Stimulated activated CD8-positive, alpha-beta memory T cell treated with anti-CD3 and anti-CD28 coated beads, Interleukin-12 subunit alpha, Interleukin-12 subunit beta, amount 100 ng/mL, for 1 hour (primary cell): ENCODE measurements around the gene TMEM245.
A peak's percentile ranks its signal among the peaks of the same experiment; 100 is the strongest.

ENCODE experiments used
- DNase-seq: peaks from one replicate; pipeline ENCODE4 v3.0.0-alpha.2; 2020; ENCODE audit warnings: low read depth

The TMEM245 gene

GRCh38 chr9:109022873-109023272 lies 96.9 kb downstream of the TMEM245 start:
- DNase-seq = no peak

- DNase-seq = no peak
These were observed 98.9 kb downstream of the TMEM245 start for GRCh38 chr9:109020581-109021511.

GRCh38 chr9:109020113-109020512 lies 99.6 kb downstream of the TMEM245 start:
- no peak for DNase-seq

- no peak for DNase-seq
These were observed 100.3 kb downstream of the TMEM245 start for GRCh38 chr9:109019420-109019819.

- DNase-seq = no peak
These were observed 102.3 kb downstream of the TMEM245 start for GRCh38 chr9:109017493-109017892.

- no peak for DNase-seq
These were observed 102.7 kb downstream of the TMEM245 start for GRCh38 chr9:109017061-109017460.

GRCh38 chr9:109016132-109016531 lies 103.6 kb downstream of the TMEM245 start:
- DNase-seq = no peak

GRCh38 chr9:109014608-109015280 lies 105.0 kb downstream of the TMEM245 start:
- no peak for DNase-seq

- DNase-seq = no peak
These were observed 105.8 kb downstream of the TMEM245 start for GRCh38 chr9:109013679-109014607.

GRCh38 chr9:109012876-109013678 lies 106.7 kb downstream of the TMEM245 start, which contains the start of gene CTNNAL1:
TSS of gene CTNNAL1 (minus strand) at chr9:109013499. CDS start at chr9:109013442, 57 bp downstream.
- peak; percentile 70 for DNase-seq

- DNase-seq = no peak
These were observed 107.5 kb downstream of the TMEM245 start for GRCh38 chr9:109012009-109012875.

- no peak for DNase-seq
These were observed 108.5 kb downstream of the TMEM245 start for GRCh38 chr9:109011231-109011671.

- DNase-seq = peak; percentile 45
These were observed 109.0 kb downstream of the TMEM245 start for GRCh38 chr9:109010746-109011145.

- DNase-seq = no peak
These were observed 114.1 kb downstream of the TMEM245 start for GRCh38 chr9:109005678-109006077.

- no peak for DNase-seq
These were observed 116.6 kb downstream of the TMEM245 start for GRCh38 chr9:109003116-109003515.

GRCh38 chr9:109002141-109002540 lies 117.6 kb downstream of the TMEM245 start:
- DNase-seq = no peak

- DNase-seq = no peak
These were observed 118.5 kb downstream of the TMEM245 start for GRCh38 chr9:109001275-109001676.

GRCh38 chr9:108997112-108997511 lies 122.6 kb downstream of the TMEM245 start:
- no peak for DNase-seq

GRCh38 chr9:108996643-108997042 lies 123.1 kb downstream of the TMEM245 start:
- no peak for DNase-seq

GRCh38 chr9:108994695-108995094 lies 125.1 kb downstream of the TMEM245 start:
- DNase-seq = no peak
